Ovary (tissue), 3 donors: ENCODE data around the gene HERC6.

ENCODE experiments used
- EP300 ChIP-seq: sonication (generic); formaldehyde crosslinking; IDR thresholded peaks from one replicate; pipeline ENCODE4 v1.6.1; 2017; ENCODE audit warnings: antibody characterized with exemption
- TF ChIP-seq, protein P1 (sequence below), 3 donors: fragments of 450-650 bp in 2 of 3; fragments of 200-600 bp in 1 of 3; IDR thresholded peaks; one replicate each; pipeline versions ENCODE4 v1.5.1 to v1.8.0; 2016 to 2022; ENCODE audit warnings: antibody characterized with exemption in 3 of 3, mild to moderate bottlenecking in 1 of 3
- donor health status: DM: no; HTN: no; CAD: no.

- TF ChIP-seq, protein P1, sequence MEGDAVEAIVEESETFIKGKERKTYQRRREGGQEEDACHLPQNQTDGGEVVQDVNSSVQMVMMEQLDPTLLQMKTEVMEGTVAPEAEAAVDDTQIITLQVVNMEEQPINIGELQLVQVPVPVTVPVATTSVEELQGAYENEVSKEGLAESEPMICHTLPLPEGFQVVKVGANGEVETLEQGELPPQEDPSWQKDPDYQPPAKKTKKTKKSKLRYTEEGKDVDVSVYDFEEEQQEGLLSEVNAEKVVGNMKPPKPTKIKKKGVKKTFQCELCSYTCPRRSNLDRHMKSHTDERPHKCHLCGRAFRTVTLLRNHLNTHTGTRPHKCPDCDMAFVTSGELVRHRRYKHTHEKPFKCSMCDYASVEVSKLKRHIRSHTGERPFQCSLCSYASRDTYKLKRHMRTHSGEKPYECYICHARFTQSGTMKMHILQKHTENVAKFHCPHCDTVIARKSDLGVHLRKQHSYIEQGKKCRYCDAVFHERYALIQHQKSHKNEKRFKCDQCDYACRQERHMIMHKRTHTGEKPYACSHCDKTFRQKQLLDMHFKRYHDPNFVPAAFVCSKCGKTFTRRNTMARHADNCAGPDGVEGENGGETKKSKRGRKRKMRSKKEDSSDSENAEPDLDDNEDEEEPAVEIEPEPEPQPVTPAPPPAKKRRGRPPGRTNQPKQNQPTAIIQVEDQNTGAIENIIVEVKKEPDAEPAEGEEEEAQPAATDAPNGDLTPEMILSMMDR (IDR thresholded peaks at IDR 0.05): no peak
- no peak for TF ChIP-seq EP300
These were observed 88.7 kb downstream of the HERC6 start for GRCh38 chr4:88467392-88467791.
